Left lobe of liver (tissue), 1 donor: ENCODE results near the gene DPH7. TPM values are rescaled to one million over a fixed set of nuclear protein-coding genes. Genes with fewer than 3 reads are reported as not detected.

Experiments
- total RNA-seq: library from RNA; stranded (reverse); gene quantifications from one replicate; pipeline ENCODE4 v1.2.1, GENCODE V29; 2021
- donor health status: DM: no; HTN: yes; CAD: no.

Gene DPH7
- total RNA-seq, 1 donor from 2014 or later, result 14.4 TPM

Other genes with a start within 250 kb of the DPH7 start
- 19.3 TPM for gene EXD3, start 155.8 kb downstream of the DPH7 start, total RNA-seq
- 6.0 TPM for gene NOXA1, start 155.5 kb downstream of the DPH7 start, total RNA-seq
- gene ENTPD8, start 137.6 kb downstream of the DPH7 start, total RNA-seq, result 9.0 TPM
- gene NSMF, start 119.6 kb downstream of the DPH7 start, total RNA-seq, result 23.0 TPM
- 17.7 TPM for gene PNPLA7, start 28.5 kb downstream of the DPH7 start, total RNA-seq
- 100 TPM for gene MRPL41, start 27.0 kb downstream of the DPH7 start, total RNA-seq
- gene ZMYND19, start 11.6 kb upstream of the DPH7 start, total RNA-seq, result 13.0 TPM
- gene ARRDC1, start 26.8 kb upstream of the DPH7 start, total RNA-seq, result 29.0 TPM
- gene EHMT1, start 40.1 kb upstream of the DPH7 start, total RNA-seq, result 64.2 TPM